B cell (primary cell): ENCODE data around the gene SMARCC2.

Experiments
- EZH2 ChIP-seq: IDR thresholded peaks from 2 replicates; pipeline ENCODE4 v1.6.1; 2012; ENCODE audit warnings: borderline replicate concordance, low read depth, mild to moderate bottlenecking, moderate library complexity, low read length; ENCODE audit not compliant: insufficient read depth, poor library complexity, severe bottlenecking
- TF ChIP-seq, protein P1 (sequence below): fragments of 200-600 bp; IDR thresholded peaks from one replicate; pipeline ENCODE4 v1.8.0; 2022; ENCODE audit warnings: antibody characterized with exemption, mild to moderate bottlenecking

DNA sequence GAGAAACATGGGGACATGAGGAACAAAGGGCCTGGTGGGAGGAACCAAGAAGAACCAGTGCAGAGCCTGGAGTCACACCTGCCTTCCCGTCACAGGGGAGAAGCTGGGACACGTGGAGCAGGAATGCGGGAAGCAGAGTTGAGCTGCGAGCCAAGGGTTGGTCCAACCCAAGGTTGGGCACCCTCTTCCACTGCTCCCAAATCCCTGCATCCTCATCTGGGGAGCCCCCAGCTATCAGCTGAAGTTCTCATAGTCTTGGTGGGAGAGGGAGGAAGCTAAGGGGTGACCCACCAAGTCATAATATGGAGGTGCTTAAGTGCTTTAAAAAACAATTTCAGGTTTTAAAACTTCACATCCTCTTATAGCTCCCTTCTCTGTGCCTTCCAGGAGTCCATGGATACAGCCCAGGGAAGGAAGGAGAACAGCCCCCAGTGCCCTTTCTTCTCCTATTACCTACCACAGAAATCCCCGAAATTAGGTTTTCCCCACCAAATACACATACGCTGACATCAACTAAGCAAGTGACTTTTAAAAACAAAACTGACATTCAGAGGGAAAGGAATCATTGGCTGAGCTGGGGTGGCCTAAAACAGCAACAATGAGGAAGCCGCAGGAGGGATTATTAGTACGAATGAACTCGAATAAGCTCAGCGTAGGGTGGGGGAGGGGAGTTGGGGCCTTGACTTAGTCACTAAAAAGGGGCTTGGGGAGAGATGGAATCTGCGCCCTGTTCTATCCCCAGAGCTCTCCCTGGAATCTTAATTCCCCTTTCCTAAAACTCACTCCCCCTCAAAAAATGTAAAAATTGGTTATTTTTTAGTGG, 26.6 kb downstream of the SMARCC2 start:
- TF ChIP-seq, protein P1, sequence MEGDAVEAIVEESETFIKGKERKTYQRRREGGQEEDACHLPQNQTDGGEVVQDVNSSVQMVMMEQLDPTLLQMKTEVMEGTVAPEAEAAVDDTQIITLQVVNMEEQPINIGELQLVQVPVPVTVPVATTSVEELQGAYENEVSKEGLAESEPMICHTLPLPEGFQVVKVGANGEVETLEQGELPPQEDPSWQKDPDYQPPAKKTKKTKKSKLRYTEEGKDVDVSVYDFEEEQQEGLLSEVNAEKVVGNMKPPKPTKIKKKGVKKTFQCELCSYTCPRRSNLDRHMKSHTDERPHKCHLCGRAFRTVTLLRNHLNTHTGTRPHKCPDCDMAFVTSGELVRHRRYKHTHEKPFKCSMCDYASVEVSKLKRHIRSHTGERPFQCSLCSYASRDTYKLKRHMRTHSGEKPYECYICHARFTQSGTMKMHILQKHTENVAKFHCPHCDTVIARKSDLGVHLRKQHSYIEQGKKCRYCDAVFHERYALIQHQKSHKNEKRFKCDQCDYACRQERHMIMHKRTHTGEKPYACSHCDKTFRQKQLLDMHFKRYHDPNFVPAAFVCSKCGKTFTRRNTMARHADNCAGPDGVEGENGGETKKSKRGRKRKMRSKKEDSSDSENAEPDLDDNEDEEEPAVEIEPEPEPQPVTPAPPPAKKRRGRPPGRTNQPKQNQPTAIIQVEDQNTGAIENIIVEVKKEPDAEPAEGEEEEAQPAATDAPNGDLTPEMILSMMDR, result no peak
- TF ChIP-seq EZH2, result no peak
